Common myeloid progenitor, CD34-positive (primary cell): ENCODE data around the gene ODC1.

Source experiments
- CTCF ChIA-PET: fragments of 350-600 bp; sonication (Branson Sonifier 250); formaldehyde crosslinking; loops from one replicate; lab custom pipeline; 2021; ENCODE audit warnings: antibody characterized with exemption; lab: Charles Lee
- POLR2A ChIA-PET: fragments of 350-600 bp; sonication (Branson Sonifier 250); formaldehyde crosslinking; loops from one replicate; lab custom pipeline; 2021; ENCODE audit warnings: antibody characterized with exemption; lab: Charles Lee
- DNase-seq, 3 donors: peaks; one replicate each; pipeline versions ENCODE4 v3.0.0 to v3.0.0-alpha.2; 2013
- H3K27ac ChIP-seq, 2 experiments: 1 replicate in 1 of 2; 2 replicates in 1 of 2; pipeline ENCODE4 v1.7.0; 2013; ENCODE audit warnings: inconsistent platforms in 2 of 2, low read length in 2 of 2, mild to moderate bottlenecking in 2 of 2, low read depth in 1 of 2, moderate library complexity in 1 of 2; ENCODE audit not compliant: severe bottlenecking in 2 of 2, insufficient read depth in 1 of 2, poor library complexity in 1 of 2
- H3K27me3 ChIP-seq, 5 experiments: replicated peaks in 2 of 5; 1 replicate in 3 of 5; 2 replicates in 2 of 5; pipeline versions ENCODE4 v1.6.1 to v1.7.0; 2013; ENCODE audit warnings: low read length in 4 of 5, mild to moderate bottlenecking in 2 of 5, moderate library complexity in 2 of 5, inconsistent platforms in 1 of 5; ENCODE audit not compliant: insufficient read depth in 5 of 5, control insufficient read depth in 4 of 5
- H3K36me3 ChIP-seq, 4 experiments: 1 replicate in 2 of 4; 2 replicates in 2 of 4; pipeline versions ENCODE4 v1.6.1 to v1.7.0; 2013; ENCODE audit warnings: low read length in 3 of 4, control low read depth in 1 of 4, mild to moderate bottlenecking in 1 of 4; ENCODE audit not compliant: control insufficient read depth in 4 of 4, insufficient read depth in 4 of 4
- H3K4me1 ChIP-seq, 4 experiments: 1 replicate in 3 of 4; 2 replicates in 1 of 4; pipeline versions ENCODE4 v1.6.1 to v1.7.1; 2013; ENCODE audit warnings: low read length in 3 of 4, mild to moderate bottlenecking in 3 of 4, control low read depth in 1 of 4, inconsistent platforms in 1 of 4, moderate library complexity in 1 of 4; ENCODE audit not compliant: control insufficient read depth in 4 of 4, insufficient read depth in 4 of 4; ENCODE audit errors: control extremely low read depth in 1 of 4
- H3K4me3 ChIP-seq, 7 experiments: 1 replicate in 4 of 7; 2 replicates in 3 of 7; pipeline versions ENCODE4 v1.5.1 to v1.7.0; 2013; ENCODE audit warnings: mild to moderate bottlenecking in 7 of 7, low read length in 6 of 7, moderate library complexity in 6 of 7, inconsistent platforms in 2 of 7, low read depth in 2 of 7, control low read depth in 1 of 7; ENCODE audit not compliant: insufficient read depth in 4 of 7, control insufficient read depth in 1 of 7; ENCODE audit errors: extremely low read depth in 1 of 7
- H3K9me3 ChIP-seq, 5 experiments: 1 replicate in 4 of 5; 2 replicates in 1 of 5; pipeline versions ENCODE4 v1.6.1 to v1.7.1; 2013; ENCODE audit warnings: low read length in 4 of 5, mild to moderate bottlenecking in 2 of 5, inconsistent platforms in 1 of 5, low read depth in 1 of 5, moderate library complexity in 1 of 5; ENCODE audit not compliant: control insufficient read depth in 4 of 5, insufficient read depth in 2 of 5; ENCODE audit errors: control extremely low read depth in 1 of 5
- WGBS: methylation state at CpG from one replicate; pipeline ENCODE4 v1.1.5; 2013; ENCODE audit not compliant: insufficient coverage; 5-methylcytosine and 5-hydroxymethylcytosine counted together

Gene ODC1

DNA sequence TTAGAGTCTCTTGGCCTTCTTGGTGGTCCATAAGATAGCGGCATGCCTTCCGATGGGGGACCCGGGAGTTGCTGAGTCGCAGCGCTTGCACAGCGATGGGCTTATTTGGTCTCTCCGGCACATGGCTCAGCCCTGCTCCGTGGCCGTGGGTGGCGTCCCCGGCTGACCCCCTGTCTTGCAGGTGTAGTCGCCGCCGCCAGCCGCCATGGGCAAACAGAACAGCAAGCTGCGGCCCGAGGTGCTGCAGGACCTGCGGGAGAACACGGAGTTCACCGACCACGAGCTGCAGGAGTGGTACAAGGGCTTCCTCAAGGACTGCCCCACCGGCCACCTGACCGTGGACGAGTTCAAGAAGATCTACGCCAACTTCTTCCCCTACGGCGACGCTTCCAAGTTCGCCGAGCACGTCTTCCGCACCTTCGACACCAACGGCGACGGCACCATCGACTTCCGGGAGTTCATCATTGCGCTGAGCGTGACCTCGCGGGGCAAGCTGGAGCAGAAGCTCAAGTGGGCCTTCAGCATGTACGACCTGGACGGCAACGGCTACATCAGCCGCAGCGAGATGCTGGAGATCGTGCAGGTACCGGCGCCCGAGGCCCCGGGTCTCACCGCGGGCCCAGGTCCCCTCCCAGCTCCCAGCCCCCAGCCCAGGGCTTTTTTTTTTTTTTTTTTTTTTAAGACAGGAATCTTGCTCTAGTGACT lies 28.4 kb downstream of the ODC1 start:
- Histone ChIP-seq H3K4me3 (no peak overlapping the region), H3K4me1 (no peaks in the 10 kb centered on the region), H3K36me3 (peaks cover 6 to 55% (median 21%) of the 10 kb centered on the region in 4 experiments), H3K27ac (no peak overlapping the region), H3K27me3 (no peaks in the 10 kb centered on the region), H3K9me3 (no peaks in the 10 kb centered on the region)
- WGBS: 96% methylated on average over 54 of the region's 54 CpGs
- POLR2A ChIA-PET: no interaction called here
- CTCF ChIA-PET: interaction anchor here (1.2 to 4.3 kb wide), 3 partner anchors 11 to 15 kb away, joined by 5 to 19 read pairs (median 6); no protein-coding TSS in a partner anchor
- DNase-seq: no peak

DNA sequence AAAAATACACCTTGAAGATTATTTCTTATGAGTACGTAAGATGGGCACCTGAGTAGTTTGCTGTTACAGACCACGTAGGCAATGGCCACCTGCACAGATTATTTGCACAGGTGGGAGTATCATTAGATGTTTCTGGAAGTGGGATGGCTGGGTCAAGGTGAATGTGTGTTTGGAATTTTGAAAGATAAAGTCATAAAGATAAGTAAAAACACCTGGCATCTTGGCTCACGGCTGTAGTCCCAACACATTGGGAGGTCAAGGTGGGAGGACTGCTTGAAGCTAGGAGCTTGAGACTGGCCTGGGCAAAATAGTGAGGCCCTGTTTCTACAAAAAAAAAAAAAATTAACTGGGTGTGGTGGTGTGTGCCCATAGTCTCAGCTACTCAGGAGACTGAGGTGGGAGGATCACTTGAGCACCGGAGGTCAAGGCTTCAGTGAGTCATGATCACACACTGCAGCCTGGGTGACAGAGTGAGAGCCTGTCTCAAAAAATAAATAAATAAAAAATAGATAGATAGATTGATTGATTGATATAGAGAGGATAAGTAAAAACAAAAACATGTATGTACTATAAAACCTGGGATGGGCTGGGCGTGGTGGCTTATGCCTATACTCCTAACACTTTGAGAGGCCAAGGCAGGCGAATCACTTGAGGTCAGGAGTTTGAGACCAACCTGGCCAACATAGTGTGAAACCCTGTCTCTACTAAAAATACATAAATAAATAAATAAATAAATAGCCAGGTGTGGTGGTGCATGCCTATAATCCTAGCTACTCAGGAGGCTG lies 30.4 kb downstream of the ODC1 start:
- H3K4me1 ChIP-seq: no peaks in the 10 kb centered on the region
- no peak overlapping the region for H3K4me3 ChIP-seq
- H3K27me3 ChIP-seq: no peaks in the 10 kb centered on the region
- DNase-seq: no peak
- no peaks in the 10 kb centered on the region for H3K9me3 ChIP-seq
- WGBS: 100% methylated on average over 3 of the region's 6 CpGs
- peaks cover 6 to 40% (median 13%) of the 10 kb centered on the region in 4 experiments for H3K36me3 ChIP-seq
- no peak overlapping the region for H3K27ac ChIP-seq
- ChIA-PET POLR2A (interaction anchor here (0.6 kb wide), 2 partner anchors 31 to 341 kb away, joined by 3 read pairs; no protein-coding TSS in a partner anchor), CTCF (interaction anchor here (1.0 to 4.3 kb wide), 3 partner anchors 9 to 17 kb away, joined by 3 to 19 read pairs (median 16); no protein-coding TSS in a partner anchor)

DNA sequence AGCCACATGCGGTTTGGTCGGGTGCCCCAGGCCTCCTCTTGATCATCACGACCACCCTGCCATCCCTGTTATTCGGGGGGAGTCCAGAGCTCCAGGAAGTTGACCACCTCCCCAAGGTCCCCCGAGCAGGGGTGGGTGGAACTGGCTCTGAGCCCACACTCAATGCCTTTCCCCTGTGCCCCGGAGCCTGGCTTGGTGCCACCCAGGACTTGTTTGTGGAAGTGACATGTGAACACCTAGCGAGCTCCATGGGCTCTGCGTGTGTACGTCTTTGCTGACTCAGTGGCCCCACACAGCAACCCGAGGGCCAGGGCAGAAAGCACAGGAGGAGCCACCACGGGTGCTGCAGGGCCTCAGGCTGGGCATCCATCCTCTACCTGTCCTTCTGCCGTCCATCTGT lies 32.5 kb downstream of the ODC1 start:
- Histone ChIP-seq H3K36me3 (peaks cover 0 to 25% (median 7%) of the 10 kb centered on the region in 4 experiments), H3K4me3 (no peak overlapping the region), H3K27me3 (no peaks in the 10 kb centered on the region), H3K9me3 (peaks cover 0 to 4% (median 0%) of the 10 kb centered on the region in 5 experiments), H3K4me1 (peaks cover 2 to 14% (median 11%) of the 10 kb centered on the region in 4 experiments), H3K27ac (no peak overlapping the region)
- 92% methylated on average over 9 of the region's 12 CpGs for WGBS
- ChIA-PET CTCF (interaction anchor here (1.0 to 3.4 kb wide), 5 partner anchors 16 to 255 kb away, joined by 3 to 16 read pairs (median 3); no protein-coding TSS in a partner anchor), POLR2A (no interaction called here)
- no peak for DNase-seq

DNA sequence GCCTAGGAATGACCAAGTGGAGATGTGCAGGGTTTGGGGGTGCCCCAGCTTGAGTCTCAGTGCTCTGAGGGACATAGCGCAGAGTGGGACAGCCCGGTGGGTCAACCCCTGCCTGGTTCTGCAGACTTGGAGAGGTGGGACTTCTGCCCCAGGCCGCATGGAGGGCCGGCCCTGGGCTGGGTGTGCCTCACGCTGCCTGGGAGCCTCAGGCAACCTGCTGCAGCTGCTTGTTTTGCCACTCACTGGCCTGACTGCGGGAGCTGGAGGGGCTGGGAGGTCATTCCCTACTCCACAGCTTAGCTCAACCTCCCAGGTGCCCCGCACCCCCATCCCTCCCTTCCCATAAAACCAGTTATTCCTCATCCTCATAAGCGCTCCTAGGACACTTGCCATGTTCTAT lies 33.1 kb downstream of the ODC1 start:
- 97% methylated on average over 8 of the region's 8 CpGs for WGBS
- no peaks in the 10 kb centered on the region for H3K27me3 ChIP-seq
- no peak overlapping the region for H3K27ac ChIP-seq
- no peak overlapping the region for H3K4me3 ChIP-seq
- CTCF ChIA-PET: interaction anchor here (1.0 to 3.4 kb wide), 4 partner anchors 17 to 163 kb away, joined by 3 to 16 read pairs (median 3); no protein-coding TSS in a partner anchor
- peaks cover 0 to 20% (median 6%) of the 10 kb centered on the region in 4 experiments for H3K36me3 ChIP-seq
- peaks cover 5 to 18% (median 16%) of the 10 kb centered on the region in 4 experiments for H3K4me1 ChIP-seq
- POLR2A ChIA-PET: no interaction called here
- no peak for DNase-seq
- peaks cover 0 to 4% (median 0%) of the 10 kb centered on the region in 5 experiments for H3K9me3 ChIP-seq

DNA sequence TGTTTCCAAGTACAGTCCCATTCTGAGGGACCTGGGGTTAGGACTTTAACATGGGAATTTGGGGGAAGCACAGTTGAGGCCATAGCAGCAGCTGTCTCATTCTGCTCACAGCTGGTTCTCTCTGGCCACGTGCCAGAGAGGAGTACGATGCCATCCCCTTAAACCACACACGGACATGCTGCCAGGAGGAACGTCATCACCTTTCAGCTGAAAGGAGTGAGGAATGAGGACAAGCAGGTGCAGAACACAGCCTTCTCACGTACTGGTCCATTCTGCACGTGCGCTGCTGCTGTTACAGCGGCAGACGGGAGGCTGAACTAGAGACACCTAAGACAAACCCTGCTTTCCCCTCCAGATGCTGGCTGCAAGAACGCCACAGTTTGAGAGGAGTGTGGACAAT lies 33.5 kb downstream of the ODC1 start:
- H3K9me3 ChIP-seq: peaks cover 0 to 4% (median 0%) of the 10 kb centered on the region in 5 experiments
- CTCF ChIA-PET: interaction anchor here (1.0 to 3.4 kb wide), 3 partner anchors 18 to 162 kb away, joined by 3 to 16 read pairs (median 3); no protein-coding TSS in a partner anchor
- no peaks in the 10 kb centered on the region for H3K27me3 ChIP-seq
- POLR2A ChIA-PET: no interaction called here
- DNase-seq: no peak
- H3K36me3 ChIP-seq: peaks cover 0 to 16% (median 6%) of the 10 kb centered on the region in 4 experiments
- no peak overlapping the region for H3K4me3 ChIP-seq
- no peak overlapping the region for H3K27ac ChIP-seq
- WGBS: 90% methylated on average over 5 of the region's 10 CpGs
- H3K4me1 ChIP-seq: peaks cover 5 to 23% (median 20%) of the 10 kb centered on the region in 4 experiments

DNA sequence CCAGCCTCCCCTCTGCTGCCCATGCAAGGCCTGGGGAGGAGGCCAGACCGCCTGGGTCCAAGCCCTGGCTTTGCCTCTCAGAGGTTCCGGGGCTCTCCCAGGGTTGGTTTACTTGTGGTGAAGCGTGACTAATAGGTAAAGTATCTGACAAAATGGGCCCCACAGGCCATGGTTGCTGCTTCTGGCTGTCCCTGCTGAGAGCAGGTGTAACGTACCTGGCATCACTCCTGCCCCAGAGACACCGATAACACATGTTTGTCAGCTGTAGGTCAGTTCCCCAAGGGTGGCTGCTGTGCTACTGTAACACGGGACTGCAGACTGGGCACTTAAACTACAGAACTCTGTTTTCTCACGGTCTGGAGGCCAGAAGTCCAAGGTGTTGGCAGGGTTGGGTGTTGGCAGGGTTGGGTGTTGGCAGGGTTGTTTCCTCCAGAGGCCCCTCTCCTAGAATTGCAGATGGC lies 34.1 kb downstream of the ODC1 start:
- DNase-seq: no peak
- ChIA-PET CTCF (no interaction called here), POLR2A (no interaction called here)
- H3K4me3 ChIP-seq: no peak overlapping the region
- H3K36me3 ChIP-seq: peaks cover 0 to 12% (median 6%) of the 10 kb centered on the region in 4 experiments
- H3K4me1 ChIP-seq: peaks cover 5 to 28% (median 26%) of the 10 kb centered on the region in 4 experiments
- no peak overlapping the region for H3K27ac ChIP-seq
- H3K9me3 ChIP-seq: peaks cover 0 to 4% (median 0%) of the 10 kb centered on the region in 5 experiments
- no peaks in the 10 kb centered on the region for H3K27me3 ChIP-seq
- WGBS: 99% methylated on average over 7 of the region's 7 CpGs
